Occipital lobe (tissue), 3 donors: Measurements from ENCODE around the gene PRRG2. TPM values are rescaled to one million over a fixed set of nuclear protein-coding genes. Genes with fewer than 3 reads are reported as not detected.

Experiments used
- DNase-seq: peaks from one replicate; lab custom pipeline; 2025; lab: John Stamatoyannopoulos, UW
- small RNA-seq: library from RNA; depleted of rRNA; stranded (forward); fragments of <200 nt; gene quantifications from one replicate; pipeline ENCODE3, GENCODE V24; 2014
- total RNA-seq: library from RNA; depleted of rRNA; stranded (reverse); fragments of >200 nt; gene quantifications from one replicate; pipeline ENCODE4 v1.2.3, GENCODE V29; 2014

The PRRG2 gene
- total RNA-seq, 1 donor from 2014 or later = 0.31 TPM

DNA sequence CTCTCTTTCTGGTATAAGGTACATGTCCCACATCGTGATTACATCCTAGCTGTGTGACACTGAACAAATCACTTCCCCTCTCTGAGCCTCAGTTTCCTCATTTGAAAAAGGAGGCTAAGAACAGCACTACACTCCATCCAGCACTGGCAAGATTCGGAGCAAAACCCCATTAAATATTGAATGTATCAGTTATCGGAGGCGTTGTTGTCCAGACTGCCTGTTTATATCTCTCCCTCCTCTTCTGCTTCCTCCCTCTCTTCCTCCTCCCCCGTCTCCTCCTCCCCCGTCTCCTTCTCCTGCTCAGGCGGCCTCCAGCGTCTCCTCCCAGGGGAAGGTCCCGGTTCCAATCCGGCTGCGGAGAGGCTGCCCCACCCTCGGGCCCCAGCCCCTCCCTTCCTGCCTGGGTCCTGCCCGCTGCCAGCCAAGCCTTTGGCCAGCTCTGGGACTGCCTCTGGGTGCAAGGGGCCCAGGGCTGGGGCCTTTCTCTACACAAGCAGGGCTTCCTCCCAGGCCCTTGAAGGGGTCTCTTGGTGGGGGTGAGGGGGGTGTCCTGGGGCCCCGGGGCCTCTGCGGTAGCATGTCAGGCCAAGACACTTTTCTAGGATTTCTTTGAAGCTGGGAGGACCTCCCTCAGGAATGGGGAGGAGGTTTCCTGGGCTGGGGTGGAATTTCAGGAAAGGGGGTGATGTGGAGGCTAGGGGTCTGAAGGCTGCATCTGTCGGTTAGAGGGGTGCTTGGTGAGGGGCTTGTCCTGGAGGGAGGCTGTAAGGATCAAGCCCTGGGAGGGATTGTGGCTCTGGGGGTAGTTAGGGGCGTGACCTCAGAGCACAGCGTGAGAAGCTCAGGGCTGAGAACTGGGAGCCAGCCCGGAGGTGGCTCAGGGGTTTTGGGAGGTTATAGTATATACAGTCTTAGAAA, 57.0 kb downstream of the PRRG2 start:
- DNase-seq = no peak

DNA sequence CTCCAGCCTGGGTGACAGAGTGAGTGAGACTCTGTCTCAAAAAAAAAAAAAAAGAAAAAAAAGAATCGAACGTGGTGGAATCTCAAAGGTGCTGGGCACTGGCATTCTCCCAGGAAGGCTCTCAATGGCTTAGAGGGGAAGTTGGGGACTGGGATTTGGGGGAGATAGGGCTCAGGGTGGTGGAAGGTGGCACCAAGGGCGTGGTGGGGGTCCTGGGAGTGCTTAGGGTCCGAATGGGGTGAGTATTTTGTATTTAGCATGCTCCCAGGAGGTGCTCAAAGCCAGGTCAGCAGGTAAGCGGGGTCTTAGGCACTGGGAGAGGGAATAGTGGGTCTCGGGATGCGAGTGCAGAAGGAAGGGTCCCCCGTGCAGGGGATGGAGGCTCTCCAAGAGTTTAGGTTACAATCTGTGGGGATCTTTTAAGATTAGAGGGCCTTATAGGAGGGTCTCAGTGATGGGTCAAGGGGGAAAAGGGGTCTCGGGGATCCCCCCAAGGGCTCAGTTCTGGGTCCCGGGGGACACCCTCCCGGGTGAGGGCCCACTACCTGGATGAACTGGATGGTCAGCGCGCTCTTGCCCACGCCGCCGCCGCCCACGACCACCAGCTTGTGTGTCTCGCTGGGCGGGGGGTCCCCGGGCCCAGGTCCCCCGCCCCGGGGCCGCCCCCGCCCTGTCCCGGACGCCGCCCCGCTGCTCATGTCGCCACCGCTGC, 58.4 kb downstream of the PRRG2 start:
- DNase-seq = no peak

DNA sequence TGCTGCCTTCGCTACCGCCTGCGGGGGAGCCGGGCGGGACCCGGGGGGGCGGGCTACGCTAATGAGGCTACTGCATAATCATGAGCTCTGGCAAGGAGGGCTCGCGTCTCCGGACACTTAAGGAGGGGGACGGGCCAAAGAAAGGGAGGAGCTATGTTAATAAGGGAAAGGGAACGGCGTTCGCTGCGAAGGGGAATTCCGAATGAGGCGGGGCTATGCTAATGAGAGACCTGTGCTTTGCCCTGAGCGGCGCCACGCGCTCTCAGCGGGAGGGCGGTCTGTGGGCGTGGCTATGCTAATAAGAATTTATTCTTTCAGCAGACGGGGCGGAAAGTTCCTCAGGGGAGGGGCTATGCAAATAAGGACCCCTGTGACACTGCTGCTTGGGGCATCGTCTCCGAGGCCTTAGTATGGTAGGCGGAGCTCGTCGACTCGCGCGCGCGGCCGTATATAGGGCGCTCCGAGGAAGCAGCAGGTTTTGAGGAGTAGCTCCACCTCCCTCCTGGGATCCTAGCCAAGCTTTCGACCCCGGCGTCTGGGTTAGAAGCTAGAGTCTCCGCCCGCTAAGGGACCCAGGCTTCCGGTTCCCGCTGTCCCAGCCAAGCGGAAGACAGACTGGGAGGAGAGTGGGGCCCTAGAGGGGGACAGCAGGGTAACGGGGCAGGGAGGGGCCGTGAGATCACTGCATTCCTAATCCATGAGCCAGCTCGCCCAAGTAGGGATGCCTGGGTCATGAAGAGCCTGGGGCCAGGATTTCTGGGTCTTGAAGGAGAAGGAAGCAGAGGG, 59.2 kb downstream of the PRRG2 start, which contains the start of gene RRAS:
Gene RRAS (minus strand): TSS at position 31 of the 786 bp plus-strand sequence. CDS start 45 bp downstream, outside the sequence.
- DNase-seq = peak; percentile 99

Small RNAs within 50 kb of the gene (small RNA-seq; reads per million reads assigned to genes)
- not detected for gene RF00019

Other genes starting within 250 kb of the PRRG2 start
- gene CD37, start 245.9 kb upstream of the PRRG2 start, total RNA-seq = 1.1 TPM
- gene TEAD2, start 218.9 kb upstream of the PRRG2 start, total RNA-seq = 10.0 TPM
- gene DKKL1, start 217.4 kb upstream of the PRRG2 start, total RNA-seq = 2.2 TPM
- gene KASH5, start 193.1 kb upstream of the PRRG2 start, total RNA-seq = not detected
- gene PTH2, start 157.9 kb upstream of the PRRG2 start, total RNA-seq = not detected
- not detected for gene GFY, start 155.9 kb upstream of the PRRG2 start, total RNA-seq
- 34.6 TPM for gene SLC17A7, start 139.8 kb upstream of the PRRG2 start, total RNA-seq
- 58.0 TPM for gene PIH1D1, start 129.5 kb upstream of the PRRG2 start, total RNA-seq
- 8.0 TPM for gene ALDH16A1, start 128.1 kb upstream of the PRRG2 start, total RNA-seq
- not detected for gene FLT3LG, start 107.1 kb upstream of the PRRG2 start, total RNA-seq
- gene RPL13A, start 93.7 kb upstream of the PRRG2 start, total RNA-seq = 2,203 TPM
- gene RPS11, start 84.9 kb upstream of the PRRG2 start, total RNA-seq = 3,859 TPM
- gene FCGRT, start 68.7 kb upstream of the PRRG2 start, total RNA-seq = 12.9 TPM
- 2.3 TPM for gene RCN3, start 53.3 kb upstream of the PRRG2 start, total RNA-seq
- gene NOSIP, start 760 bp upstream of the PRRG2 start, total RNA-seq = 22.8 TPM
- gene PRR12, start 9.9 kb downstream of the PRRG2 start, total RNA-seq = 2.5 TPM
- 1.1 TPM for gene RRAS, start 58.8 kb downstream of the PRRG2 start, total RNA-seq
- 11.5 TPM for gene SCAF1, start 60.9 kb downstream of the PRRG2 start, total RNA-seq
- gene IRF3, start 84.5 kb downstream of the PRRG2 start, total RNA-seq = 8.1 TPM
- gene BCL2L12, start 84.6 kb downstream of the PRRG2 start, total RNA-seq = not detected
- 177 TPM for gene PRMT1, start 96.0 kb downstream of the PRRG2 start, total RNA-seq
- gene ADM5, start 108.3 kb downstream of the PRRG2 start, total RNA-seq = 0.78 TPM
- 42.1 TPM for gene CPT1C, start 109.8 kb downstream of the PRRG2 start, total RNA-seq
- 0.31 TPM for gene TSKS, start 182.0 kb downstream of the PRRG2 start, total RNA-seq
- 49.0 TPM for gene AP2A1, start 185.7 kb downstream of the PRRG2 start, total RNA-seq
- gene FUZ, start 232.0 kb downstream of the PRRG2 start, total RNA-seq = 21.7 TPM
- gene MED25, start 237.0 kb downstream of the PRRG2 start, total RNA-seq = 12.8 TPM